Measurements from ENCODE around the gene KIAA0319L.

DNA sequence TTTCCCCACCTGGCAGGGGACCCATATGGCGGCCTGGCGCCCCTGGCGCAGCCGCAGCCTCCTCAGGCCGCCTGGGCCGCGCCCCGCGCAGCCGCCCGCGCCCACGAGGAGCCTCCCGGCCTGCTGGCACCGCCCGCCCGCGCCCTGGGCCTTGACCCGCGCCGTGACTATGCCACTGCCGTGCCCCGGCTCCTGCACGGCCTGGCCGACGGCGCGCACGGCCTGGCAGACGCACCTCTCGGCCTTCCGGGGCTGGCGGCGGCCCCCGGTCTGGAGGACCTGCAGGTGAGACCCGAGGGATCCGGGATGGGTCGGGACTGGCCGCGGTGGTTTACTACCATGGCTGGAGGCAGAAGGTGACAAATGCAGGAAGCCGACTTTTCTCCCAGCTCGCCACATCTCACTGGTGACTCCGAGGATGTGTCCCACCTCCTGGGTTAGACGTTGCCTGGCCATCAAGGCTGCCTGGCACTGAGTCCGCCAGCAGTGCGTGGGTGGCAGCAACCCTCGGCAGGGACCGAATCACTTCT is 17.0 kb upstream of the KIAA0319L start:
- TF ChIP-seq POLR2A (IDR thresholded peaks at IDR 0.05) (no peak), POLR2AphosphoS5 (IDR thresholded peaks at IDR 0.05) (no peak), EP300 (IDR thresholded peaks at IDR 0.05) (no peak)
- TF ChIP-seq, protein P1, sequence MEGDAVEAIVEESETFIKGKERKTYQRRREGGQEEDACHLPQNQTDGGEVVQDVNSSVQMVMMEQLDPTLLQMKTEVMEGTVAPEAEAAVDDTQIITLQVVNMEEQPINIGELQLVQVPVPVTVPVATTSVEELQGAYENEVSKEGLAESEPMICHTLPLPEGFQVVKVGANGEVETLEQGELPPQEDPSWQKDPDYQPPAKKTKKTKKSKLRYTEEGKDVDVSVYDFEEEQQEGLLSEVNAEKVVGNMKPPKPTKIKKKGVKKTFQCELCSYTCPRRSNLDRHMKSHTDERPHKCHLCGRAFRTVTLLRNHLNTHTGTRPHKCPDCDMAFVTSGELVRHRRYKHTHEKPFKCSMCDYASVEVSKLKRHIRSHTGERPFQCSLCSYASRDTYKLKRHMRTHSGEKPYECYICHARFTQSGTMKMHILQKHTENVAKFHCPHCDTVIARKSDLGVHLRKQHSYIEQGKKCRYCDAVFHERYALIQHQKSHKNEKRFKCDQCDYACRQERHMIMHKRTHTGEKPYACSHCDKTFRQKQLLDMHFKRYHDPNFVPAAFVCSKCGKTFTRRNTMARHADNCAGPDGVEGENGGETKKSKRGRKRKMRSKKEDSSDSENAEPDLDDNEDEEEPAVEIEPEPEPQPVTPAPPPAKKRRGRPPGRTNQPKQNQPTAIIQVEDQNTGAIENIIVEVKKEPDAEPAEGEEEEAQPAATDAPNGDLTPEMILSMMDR (IDR thresholded peaks at IDR 0.05), result no peak

Measured in stomach (tissue), 4 donors.